Measurements from ENCODE around the gene SLC25A21. TPM values are rescaled to one million over a fixed set of nuclear protein-coding genes. Genes with fewer than 3 reads are reported as not detected.

SLC25A21 gene
- total and polyA plus RNA-seq, 10 of the 15 experiments (the other 5 are each of a cell fraction or from before 2014, with no cell fraction given), result 0.06 to 0.72 (median 0.17) TPM; not detected in 3

DNA sequence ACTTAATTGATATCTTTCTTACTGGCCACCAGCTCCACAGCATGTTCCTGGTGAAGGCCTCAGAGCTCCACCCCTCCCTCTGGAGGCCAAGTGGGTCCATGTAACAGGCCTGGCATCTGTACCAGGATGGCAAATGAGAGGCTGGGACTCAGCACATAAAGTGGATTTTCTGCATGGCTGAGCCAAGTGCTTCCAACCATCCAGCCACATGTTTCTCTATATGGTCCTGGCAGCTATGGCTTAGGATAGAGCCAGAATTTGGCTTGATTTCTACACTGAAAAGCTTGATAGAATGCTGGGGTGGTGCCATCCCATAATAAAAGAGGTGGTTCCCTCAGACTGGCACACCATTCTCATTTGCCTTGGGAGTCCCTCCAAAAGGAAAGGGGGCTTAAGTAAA is 416.6 kb downstream of the SLC25A21 start:
- no peak overlapping the region for H3K27ac ChIP-seq (ENCODE audit: control insufficient read depth, insufficient read depth)
- intact Hi-C loops (cut with micrococcal nuclease; ENCODE audit: unreplicated experiment) (no loop called here), in situ Hi-C loops (cut with MboI) (no loop called here)
- ChIA-PET RAD21 (ENCODE audit: unreplicated experiment) (interaction anchor here (0.6 to 1.3 kb wide), 2 partner anchors 9 to 202 kb away, joined by 3 read pairs; no protein-coding TSS in a partner anchor), CTCF (interaction anchor here (1.1 kb wide), 1 partner anchor 8 kb away, joined by 4 read pairs; no protein-coding TSS in a partner anchor), SMC1A (ENCODE audit: uncharacterized antibody, unreplicated experiment) (no interaction called here), POLR2A (no interaction called here)
- BruUV-seq (replicated peaks), result no TSS peak
- H3K36me3 ChIP-seq (ENCODE audit: control insufficient read depth in 2 of 2, insufficient read depth in 2 of 2, low read length in 1 of 2), result no peaks in the 10 kb centered on the region
- H3K4me3 ChIP-seq, result no peak overlapping the region
- no peaks in the 10 kb centered on the region for H3K27me3 ChIP-seq (replicated peaks in 1 of 2; ENCODE audit: control insufficient read depth in 2 of 2, insufficient read depth in 2 of 2, low read length in 1 of 2)
- H3K4me2 ChIP-seq (ENCODE audit: control insufficient read depth, insufficient read depth), result no peak overlapping the region
- no peaks in the 10 kb centered on the region for H3K9me3 ChIP-seq (replicated peaks; ENCODE audit: control insufficient read depth, insufficient read depth, low read length)
- DNase-seq (ENCODE audit: low read depth, low spot score) (no peak), FAIRE-seq (no peak), ATAC-seq (no peak)
- no peak overlapping the region for H2AFZ ChIP-seq (ENCODE audit: control insufficient read depth, low read depth, low read length)
- H3K79me2 ChIP-seq (ENCODE audit: control insufficient read depth, insufficient read depth, low read length), result no peaks in the 10 kb centered on the region
- no peaks in the 10 kb centered on the region for H3K4me1 ChIP-seq (ENCODE audit: control insufficient read depth, insufficient read depth, low read length)
- H4K20me1 ChIP-seq (ENCODE audit: control insufficient read depth, insufficient read depth), result no peaks in the 10 kb centered on the region
- no peak overlapping the region for H3K9ac ChIP-seq (ENCODE audit: control insufficient read depth, insufficient read depth, low read length)
- TF ChIP-seq RUNX3 (IDR thresholded peaks at IDR 0.05; ENCODE audit: low read length), result no peak
- no peak for TF ChIP-seq POLR2AphosphoS2 (IDR thresholded peaks at IDR 0.05; ENCODE audit: low read depth, low read length)
- no peak for TF ChIP-seq BACH1 (IDR thresholded peaks at IDR 0.05; ENCODE audit: borderline replicate concordance)
- no peak for TF ChIP-seq ZNF207 (IDR thresholded peaks at IDR 0.05; ENCODE audit: borderline replicate concordance)
- no peak for TF ChIP-seq RB1 (IDR thresholded peaks at IDR 0.05; ENCODE audit: borderline replicate concordance)
- TF ChIP-seq CREM (IDR thresholded peaks at IDR 0.05; ENCODE audit: low read depth), result no peak
- TF ChIP-seq, protein P1, sequence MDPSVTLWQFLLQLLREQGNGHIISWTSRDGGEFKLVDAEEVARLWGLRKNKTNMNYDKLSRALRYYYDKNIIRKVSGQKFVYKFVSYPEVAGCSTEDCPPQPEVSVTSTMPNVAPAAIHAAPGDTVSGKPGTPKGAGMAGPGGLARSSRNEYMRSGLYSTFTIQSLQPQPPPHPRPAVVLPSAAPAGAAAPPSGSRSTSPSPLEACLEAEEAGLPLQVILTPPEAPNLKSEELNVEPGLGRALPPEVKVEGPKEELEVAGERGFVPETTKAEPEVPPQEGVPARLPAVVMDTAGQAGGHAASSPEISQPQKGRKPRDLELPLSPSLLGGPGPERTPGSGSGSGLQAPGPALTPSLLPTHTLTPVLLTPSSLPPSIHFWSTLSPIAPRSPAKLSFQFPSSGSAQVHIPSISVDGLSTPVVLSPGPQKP (IDR thresholded peaks at IDR 0.05; ENCODE audit: low read depth, low read length), result no peak
- TF ChIP-seq CHD4 (IDR thresholded peaks at IDR 0.05), result no peak
- no peak for TF ChIP-seq BRCA1 (IDR thresholded peaks at IDR 0.05; ENCODE audit: low read depth, low read length)

DNA sequence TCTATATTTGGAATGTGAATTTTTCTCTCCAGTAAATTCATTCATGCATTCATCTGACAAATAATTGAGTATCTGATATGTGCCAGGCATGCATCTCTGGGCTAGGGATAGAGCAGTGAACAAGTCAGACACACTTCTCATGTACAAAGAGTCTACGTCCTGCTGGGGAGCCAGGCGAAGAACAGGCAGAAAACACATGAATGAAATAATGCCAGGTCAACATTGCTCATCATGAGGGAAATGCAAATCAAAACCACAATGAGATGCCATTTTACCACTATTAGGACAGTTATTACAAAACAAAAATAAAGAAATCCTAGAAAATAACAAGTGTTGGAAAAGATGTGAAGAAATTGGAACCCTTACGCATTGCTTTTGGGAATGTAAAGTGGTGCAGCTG is 420.5 kb downstream of the SLC25A21 start:
- H4K20me1 ChIP-seq (ENCODE audit: control insufficient read depth, insufficient read depth), result no peaks in the 10 kb centered on the region
- SMC1A ChIA-PET (ENCODE audit: uncharacterized antibody, unreplicated experiment), result no interaction called here
- BruUV-seq (replicated peaks), result no TSS peak
- no peaks in the 10 kb centered on the region for H3K27me3 ChIP-seq (replicated peaks in 1 of 2; ENCODE audit: control insufficient read depth in 2 of 2, insufficient read depth in 2 of 2, low read length in 1 of 2)
- no peaks in the 10 kb centered on the region for H3K79me2 ChIP-seq (ENCODE audit: control insufficient read depth, insufficient read depth, low read length)
- TF ChIP-seq RAD21 (IDR thresholded peaks at IDR 0.05; ENCODE audit: insufficient read depth, low read depth, low read length), result no peak
- no peaks in the 10 kb centered on the region for H3K36me3 ChIP-seq (ENCODE audit: control insufficient read depth in 2 of 2, insufficient read depth in 2 of 2, low read length in 1 of 2)
- POLR2A ChIA-PET, result no interaction called here
- WGBS (ENCODE audit: insufficient coverage, insufficient replicate concordance, low lambda C conversion rate, missing lambda C conversion rate), result 64% methylated on average over 3 of the region's 3 CpGs
- no peak overlapping the region for H3K27ac ChIP-seq (ENCODE audit: control insufficient read depth, insufficient read depth)
- H3K9ac ChIP-seq (ENCODE audit: control insufficient read depth, insufficient read depth, low read length), result no peak overlapping the region
- RAD21 ChIA-PET (ENCODE audit: unreplicated experiment), result no interaction called here
- CTCF ChIA-PET, result no interaction called here
- in situ Hi-C loops (cut with MboI), result no loop called here
- no peak overlapping the region for H3K4me2 ChIP-seq (ENCODE audit: control insufficient read depth, insufficient read depth)
- intact Hi-C loops (cut with micrococcal nuclease; ENCODE audit: unreplicated experiment), result no loop called here
- DNase-seq (ENCODE audit: low read depth, low spot score) (no peak), FAIRE-seq (no peak), ATAC-seq (no peak)
- no peaks in the 10 kb centered on the region for H3K4me1 ChIP-seq (ENCODE audit: control insufficient read depth, insufficient read depth, low read length)
- no peak overlapping the region for H3K4me3 ChIP-seq
- H3K9me3 ChIP-seq (replicated peaks; ENCODE audit: control insufficient read depth, insufficient read depth, low read length), result no peaks in the 10 kb centered on the region
- H2AFZ ChIP-seq (ENCODE audit: control insufficient read depth, low read depth, low read length), result no peak overlapping the region

All from GM12878 (cell line).